SH-SY5Y (cell line): Measurements from ENCODE around the gene RELL1.

ENCODE experiments used
- GATA2 ChIP-seq: IDR thresholded peaks from 2 replicates; pipeline ENCODE4 v1.6.1; 2011; ENCODE audit warnings: mild to moderate bottlenecking, low read depth, low read length
- GATA3 ChIP-seq: IDR thresholded peaks from 2 replicates; pipeline ENCODE4 v1.6.1; 2011; ENCODE audit warnings: low read depth, mild to moderate bottlenecking, low read length, moderate library complexity

DNA sequence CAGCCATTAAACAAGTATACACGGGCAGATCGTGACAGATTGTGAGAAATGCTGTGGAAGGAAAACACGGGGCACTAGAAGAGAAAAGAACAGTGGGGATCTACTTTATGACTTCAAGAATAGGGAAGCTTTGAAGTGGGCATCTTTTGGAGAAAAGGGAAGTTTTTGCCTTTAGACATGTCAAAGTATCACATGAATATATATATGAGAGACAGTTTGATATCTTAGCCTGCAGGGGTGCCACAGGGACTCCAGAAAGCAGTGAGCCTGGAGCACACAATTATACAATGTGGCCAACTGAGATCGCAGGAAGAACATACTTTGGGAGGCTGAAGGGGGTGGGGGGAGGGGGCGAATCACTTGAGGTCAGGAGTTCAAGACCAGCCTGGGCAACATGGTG is 35.7 kb downstream of the RELL1 start:
- TF ChIP-seq GATA2 (no peak), GATA3 (no peak)
